KOPT-K1 (cell line): ENCODE measurements around the gene PEX7.
"Not testable (repeated sequence)": the region's sequence is repeated elsewhere in the genome, so short reads cannot be mapped to it uniquely, and the experiment has no call there.

Experiments used
- H3K27ac ChIP-seq: fragments of 200-600 bp; sonication (generic); 2 replicates; pipeline ENCODE4 v1.5.1; 2016; ENCODE audit warnings: antibody characterized with exemption, mild to moderate bottlenecking, low read depth, low read length; ENCODE audit not compliant: poor library complexity, severe bottlenecking
- H3K36me3 ChIP-seq: fragments of 200-600 bp; sonication (generic); 2 replicates; pipeline ENCODE4 v1.5.1; 2017; ENCODE audit warnings: antibody characterized with exemption, mild to moderate bottlenecking, low read length, moderate library complexity; ENCODE audit not compliant: insufficient read depth
- H3K9me3 ChIP-seq: fragments of 200-600 bp; sonication (generic); 2 replicates; pipeline ENCODE4 v1.5.1; 2017; ENCODE audit warnings: antibody characterized with exemption, low read length, mild to moderate bottlenecking; ENCODE audit not compliant: insufficient read depth, poor library complexity, severe bottlenecking

Gene PEX7

GRCh38 chr6:136784910-136785746 is 37.3 kb upstream of the PEX7 start:
- H3K27ac ChIP-seq, result no peak overlapping the region
- H3K9me3 ChIP-seq, result no peaks in the 10 kb centered on the region
- H3K36me3 ChIP-seq, result no peaks in the 10 kb centered on the region

GRCh38 chr6:136786658-136787057 is 35.7 kb upstream of the PEX7 start:
- H3K36me3 ChIP-seq, result no peaks in the 10 kb centered on the region
- H3K9me3 ChIP-seq, result no peaks in the 10 kb centered on the region
- no peak overlapping the region for H3K27ac ChIP-seq

- Histone ChIP-seq H3K9me3 (no peaks in the 10 kb centered on the region), H3K36me3 (no peaks in the 10 kb centered on the region), H3K27ac (no peak overlapping the region)
These were observed 34.7 kb upstream of the PEX7 start for GRCh38 chr6:136787726-136788068.

GRCh38 chr6:136788069-136788902 is 34.1 kb upstream of the PEX7 start:
- no peaks in the 10 kb centered on the region for H3K36me3 ChIP-seq
- no peaks in the 10 kb centered on the region for H3K9me3 ChIP-seq
- no peak overlapping the region for H3K27ac ChIP-seq

- not testable (repeated sequence) for H3K36me3 ChIP-seq, H3K9me3 ChIP-seq, H3K27ac ChIP-seq
These were observed 33.0 kb upstream of the PEX7 start for GRCh38 chr6:136789440-136789839.

- H3K27ac ChIP-seq, result no peak overlapping the region
These were observed 31.7 kb upstream of the PEX7 start for GRCh38 chr6:136790411-136791295.

GRCh38 chr6:136791296-136792094 is 30.9 kb upstream of the PEX7 start:
- Histone ChIP-seq H3K27ac (no peak overlapping the region), H3K9me3 (no peaks in the 10 kb centered on the region), H3K36me3 (no peaks in the 10 kb centered on the region)

More at GRCh38 chr6:136790411-136791295, 31.7 kb upstream of the PEX7 start:
- Histone ChIP-seq H3K9me3 (no peaks in the 10 kb centered on the region), H3K36me3 (no peaks in the 10 kb centered on the region)

GRCh38 chr6:136792095-136792409 is 30.3 kb upstream of the PEX7 start:
- Histone ChIP-seq H3K36me3 (no peaks in the 10 kb centered on the region), H3K27ac (no peak overlapping the region), H3K9me3 (no peaks in the 10 kb centered on the region)

GRCh38 chr6:136792410-136793262 is 29.8 kb upstream of the PEX7 start, which contains the start of gene MAP3K5:
Gene MAP3K5 (minus strand): TSS chr6:136792477. CDS start chr6:136792157, 320 bp downstream.
- Histone ChIP-seq H3K36me3 (no peaks in the 10 kb centered on the region), H3K27ac (peak within 1 kb of the TSS; percentile 35), H3K9me3 (no peaks in the 10 kb centered on the region)

GRCh38 chr6:136793363-136793762 is 29.0 kb upstream of the PEX7 start:
- Histone ChIP-seq H3K9me3 (no peaks in the 10 kb centered on the region), H3K36me3 (no peaks in the 10 kb centered on the region), H3K27ac (no peak overlapping the region)

GRCh38 chr6:136795386-136795785 is 27.0 kb upstream of the PEX7 start:
- Histone ChIP-seq H3K27ac (no peak overlapping the region), H3K36me3 (no peaks in the 10 kb centered on the region), H3K9me3 (no peaks in the 10 kb centered on the region)

GRCh38 chr6:136795996-136796395 is 26.4 kb upstream of the PEX7 start:
- Histone ChIP-seq H3K36me3 (no peaks in the 10 kb centered on the region), H3K27ac (no peak overlapping the region), H3K9me3 (no peaks in the 10 kb centered on the region)

- H3K36me3 ChIP-seq, result no peaks in the 10 kb centered on the region
- H3K9me3 ChIP-seq, result no peaks in the 10 kb centered on the region
- H3K27ac ChIP-seq, result no peak overlapping the region
These were observed 24.3 kb upstream of the PEX7 start for GRCh38 chr6:136798044-136798443.
